Smooth muscle cell (in vitro differentiated cells): ENCODE results near the gene ADAMTS14. TPM values are rescaled to one million over a fixed set of nuclear protein-coding genes. Genes with fewer than 3 reads are reported as not detected.

Experiments used
- DNase-seq: peaks from one replicate; lab custom pipeline; 2025; ENCODE audit not compliant: unreplicated experiment; lab: John Stamatoyannopoulos, UW
- H2AFZ ChIP-seq: fragments of 200-600 bp; sonication (generic); 2 replicates; pipeline ENCODE4 v1.6.0; 2016; ENCODE audit warnings: antibody characterized with exemption, low read depth, mild to moderate bottlenecking
- H3F3A ChIP-seq: fragments of 200-600 bp; sonication (generic); 2 replicates; pipeline ENCODE4 v1.6.0; 2017; ENCODE audit warnings: antibody characterized with exemption, low read depth
- H3K27ac ChIP-seq: fragments of 200-600 bp; sonication (generic); 2 replicates; pipeline ENCODE4 v1.5.1; 2016; ENCODE audit warnings: low read depth, mild to moderate bottlenecking
- H3K27me3 ChIP-seq: fragments of 200-600 bp; sonication (generic); 2 replicates; pipeline ENCODE4 v1.6.1; 2016; ENCODE audit warnings: low read depth, mild to moderate bottlenecking
- H3K36me3 ChIP-seq: fragments of 200-600 bp; sonication (generic); 2 replicates; pipeline ENCODE4 v1.5.1; 2016; ENCODE audit warnings: low read depth
- H3K4me1 ChIP-seq: fragments of 200-600 bp; sonication (generic); 2 replicates; pipeline ENCODE4 v1.5.1; 2016; ENCODE audit warnings: low read depth
- H3K4me2 ChIP-seq: fragments of 200-600 bp; sonication (generic); 2 replicates; pipeline ENCODE4 v1.6.0; 2016; ENCODE audit warnings: mild to moderate bottlenecking
- H3K4me3 ChIP-seq: fragments of 200-600 bp; sonication (generic); 2 replicates; pipeline ENCODE4 v1.5.1; 2016; ENCODE audit warnings: mild to moderate bottlenecking
- H3K79me2 ChIP-seq: fragments of 200-600 bp; sonication (generic); 2 replicates; pipeline ENCODE4 v1.6.0; 2016; ENCODE audit warnings: low read depth, mild to moderate bottlenecking
- H3K9ac ChIP-seq: fragments of 200-600 bp; sonication (generic); 2 replicates; pipeline ENCODE4 v1.6.0; 2016; ENCODE audit warnings: low read depth
- H3K9me3 ChIP-seq: fragments of 200-600 bp; sonication (generic); replicated peaks from 2 replicates; pipeline ENCODE4 v1.5.1; 2016; ENCODE audit warnings: low read depth
- H4K20me1 ChIP-seq: fragments of 200-600 bp; sonication (generic); 2 replicates; pipeline ENCODE4 v1.6.0; 2016; ENCODE audit warnings: low read depth
- CTCF ChIP-seq: fragments of 200-600 bp; sonication (generic); IDR thresholded peaks from 2 replicates; pipeline ENCODE4 v1.5.1; 2017; ENCODE audit warnings: borderline replicate concordance, mild to moderate bottlenecking, antibody characterized with exemption; ENCODE audit not compliant: insufficient read depth, poor library complexity, severe bottlenecking
- WGBS: methylation state at CpG from one replicate; pipeline ENCODE4 v1.1.7; 2016; ENCODE audit warnings: low lambda C conversion rate; 5-methylcytosine and 5-hydroxymethylcytosine counted together
- polyA plus RNA-seq: library from polyadenylated mRNA; unstranded; fragments of >200 nt; fragmentation: Nextera tagmentation; extraction: Ambion mirVana; gene quantifications from 2 replicates; pipeline ENCODE4 v1.2.1, GENCODE V29; 2016
- total RNA-seq: library from RNA; depleted of rRNA; stranded (reverse); fragments of >200 nt; gene quantifications from 2 replicates; pipeline ENCODE4 v1.2.3, GENCODE V29; 2014

The ADAMTS14 gene
- total and polyA plus RNA-seq, 2 experiments from 2014 or later, result 6.3 to 10.1 TPM

GRCh38 chr10:70791386-70792039 lies 119.2 kb downstream of the ADAMTS14 start:
- H3K4me1 ChIP-seq, result no peaks in the 10 kb centered on the region
- no peaks in the 10 kb centered on the region for H3K9me3 ChIP-seq
- no peaks in the 10 kb centered on the region for H3F3A ChIP-seq
- TF ChIP-seq CTCF, result no peak
- H3K4me2 ChIP-seq, result no peak overlapping the region
- no peaks in the 10 kb centered on the region for H3K36me3 ChIP-seq
- H3K79me2 ChIP-seq, result no peaks in the 10 kb centered on the region
- H3K9ac ChIP-seq, result no peak overlapping the region
- H3K27ac ChIP-seq, result no peak overlapping the region
- H4K20me1 ChIP-seq, result no peaks in the 10 kb centered on the region
- H3K4me3 ChIP-seq, result no peak overlapping the region
- H2AFZ ChIP-seq, result no peak overlapping the region
- WGBS, result 87% methylated on average over 5 of the region's 5 CpGs
- no peaks in the 10 kb centered on the region for H3K27me3 ChIP-seq
- DNase-seq, result no peak

- Histone ChIP-seq H3K4me2 (no peak overlapping the region), H3K27me3 (no peaks in the 10 kb centered on the region), H3K9me3 (peaks cover 3% of the 10 kb centered on the region), H3K27ac (no peak overlapping the region), H3F3A (no peaks in the 10 kb centered on the region), H3K36me3 (no peaks in the 10 kb centered on the region), H2AFZ (no peak overlapping the region), H3K9ac (no peak overlapping the region), H3K79me2 (no peaks in the 10 kb centered on the region), H3K4me1 (no peaks in the 10 kb centered on the region), H4K20me1 (no peaks in the 10 kb centered on the region), H3K4me3 (no peak overlapping the region)
- no peak for DNase-seq
- 88% methylated on average over 1 of the region's 1 CpG for WGBS
- no peak for TF ChIP-seq CTCF
Measured at GRCh38 chr10:70795613-70796012, 123.3 kb downstream of the ADAMTS14 start.

- DNase-seq, result no peak
- Histone ChIP-seq H3K4me2 (no peak overlapping the region), H3K27me3 (no peaks in the 10 kb centered on the region), H3K27ac (no peak overlapping the region), H3K79me2 (no peaks in the 10 kb centered on the region), H4K20me1 (no peaks in the 10 kb centered on the region), H3K9ac (no peak overlapping the region), H2AFZ (no peak overlapping the region), H3K4me3 (no peak overlapping the region), H3F3A (no peaks in the 10 kb centered on the region), H3K36me3 (no peaks in the 10 kb centered on the region), H3K9me3 (peaks cover 3% of the 10 kb centered on the region), H3K4me1 (no peaks in the 10 kb centered on the region)
- 93% methylated on average over 7 of the region's 7 CpGs for WGBS
- no peak for TF ChIP-seq CTCF
Measured at GRCh38 chr10:70797840-70798239, 125.5 kb downstream of the ADAMTS14 start.

- H3K4me1 ChIP-seq, result no peaks in the 10 kb centered on the region
- H3K9me3 ChIP-seq, result peaks cover 3% of the 10 kb centered on the region
- H3F3A ChIP-seq, result no peaks in the 10 kb centered on the region
- no peak overlapping the region for H3K4me3 ChIP-seq
- H3K79me2 ChIP-seq, result no peaks in the 10 kb centered on the region
- WGBS, result 86% methylated on average over 5 of the region's 5 CpGs
- no peak overlapping the region for H3K27ac ChIP-seq
- TF ChIP-seq CTCF, result no peak
- no peak overlapping the region for H3K4me2 ChIP-seq
- no peak for DNase-seq
- no peaks in the 10 kb centered on the region for H3K27me3 ChIP-seq
- H3K9ac ChIP-seq, result no peak overlapping the region
- H4K20me1 ChIP-seq, result no peaks in the 10 kb centered on the region
- H3K36me3 ChIP-seq, result no peaks in the 10 kb centered on the region
- no peak overlapping the region for H2AFZ ChIP-seq
Measured at GRCh38 chr10:70799124-70799523, 126.8 kb downstream of the ADAMTS14 start.
